ENCODE measurements around the gene HAND1.

DNA sequence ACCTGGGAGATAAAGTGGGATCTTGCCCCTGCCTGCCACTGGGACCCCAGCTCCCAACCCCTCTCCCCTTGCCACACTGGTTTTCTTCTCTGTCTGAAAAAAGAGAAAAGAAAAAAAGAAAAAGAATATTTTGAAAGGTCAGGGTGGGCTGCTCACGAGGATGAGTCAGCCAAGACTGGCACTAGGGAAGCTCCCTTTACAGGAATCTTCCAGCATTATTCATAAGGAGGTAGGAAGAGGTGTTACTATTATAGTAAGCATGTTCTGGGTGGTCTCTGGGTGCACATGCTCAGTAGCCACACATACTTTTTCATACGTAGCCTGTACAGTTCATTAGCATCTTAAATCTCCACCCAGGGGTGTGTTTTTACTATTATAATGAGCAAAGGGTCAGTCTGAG is 46.8 kb upstream of the HAND1 start:
- no peak for TF ChIP-seq POLR2AphosphoS5 (IDR thresholded peaks at IDR 0.05; ENCODE audit: insufficient read depth in 1 of 2, low read depth in 1 of 2)
- TF ChIP-seq, protein P1, sequence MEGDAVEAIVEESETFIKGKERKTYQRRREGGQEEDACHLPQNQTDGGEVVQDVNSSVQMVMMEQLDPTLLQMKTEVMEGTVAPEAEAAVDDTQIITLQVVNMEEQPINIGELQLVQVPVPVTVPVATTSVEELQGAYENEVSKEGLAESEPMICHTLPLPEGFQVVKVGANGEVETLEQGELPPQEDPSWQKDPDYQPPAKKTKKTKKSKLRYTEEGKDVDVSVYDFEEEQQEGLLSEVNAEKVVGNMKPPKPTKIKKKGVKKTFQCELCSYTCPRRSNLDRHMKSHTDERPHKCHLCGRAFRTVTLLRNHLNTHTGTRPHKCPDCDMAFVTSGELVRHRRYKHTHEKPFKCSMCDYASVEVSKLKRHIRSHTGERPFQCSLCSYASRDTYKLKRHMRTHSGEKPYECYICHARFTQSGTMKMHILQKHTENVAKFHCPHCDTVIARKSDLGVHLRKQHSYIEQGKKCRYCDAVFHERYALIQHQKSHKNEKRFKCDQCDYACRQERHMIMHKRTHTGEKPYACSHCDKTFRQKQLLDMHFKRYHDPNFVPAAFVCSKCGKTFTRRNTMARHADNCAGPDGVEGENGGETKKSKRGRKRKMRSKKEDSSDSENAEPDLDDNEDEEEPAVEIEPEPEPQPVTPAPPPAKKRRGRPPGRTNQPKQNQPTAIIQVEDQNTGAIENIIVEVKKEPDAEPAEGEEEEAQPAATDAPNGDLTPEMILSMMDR (IDR thresholded peaks at IDR 0.05), result no peak
- TF ChIP-seq POLR2A (IDR thresholded peaks at IDR 0.05), result no peak
